PC-9 (cell line): ENCODE results near the gene NDUFS7. TPM values are rescaled to one million over a fixed set of nuclear protein-coding genes. Genes with fewer than 3 reads are reported as not detected.

Experiments used
- BruUV-seq: library from RNA; stranded (reverse); fragments of 400-500 nt; replicated peaks from 2 replicates; lab custom pipeline; 2021; lab: Mats Ljungman, UMichigan
- CTCF ChIA-PET: fragments of 300-600 bp; sonication (Branson Sonifier 250); formaldehyde crosslinking; loops from one replicate; lab custom pipeline; 2022; ENCODE audit warnings: antibody characterized with exemption; lab: Charles Lee
- POLR2A ChIA-PET: fragments of 300-600 bp; sonication (Branson Sonifier 250); formaldehyde crosslinking; loops from one replicate; lab custom pipeline; 2022; ENCODE audit warnings: antibody characterized with exemption; ENCODE audit not compliant: unreplicated experiment; lab: Charles Lee
- DNase-seq, 2 experiments: peaks; one replicate each; pipeline versions ENCODE4 v3.0.0 to v3.0.0-alpha.2; 2015 to 2022; ENCODE audit warnings: mixed read lengths in 1 of 2
- H2AFZ ChIP-seq: fragments of 200-600 bp; sonication (generic); 2 replicates; pipeline ENCODE4 v1.8.1; 2017; ENCODE audit warnings: antibody characterized with exemption
- H3F3A ChIP-seq: fragments of 200-600 bp; sonication (generic); 2 replicates; pipeline ENCODE4 v1.8.1; 2017; ENCODE audit warnings: antibody characterized with exemption, mild to moderate bottlenecking, low read depth; ENCODE audit not compliant: insufficient read depth
- H3K27ac ChIP-seq: fragments of 200-600 bp; sonication (generic); 2 replicates; pipeline ENCODE4 v1.6.1; 2016; ENCODE audit warnings: mixed run types
- H3K27me3 ChIP-seq: fragments of 200-600 bp; sonication (generic); 2 replicates; pipeline ENCODE4 v1.6.1; 2016; ENCODE audit warnings: low read depth, mixed run types; ENCODE audit not compliant: insufficient read depth
- H3K36me3 ChIP-seq: fragments of 200-600 bp; sonication (generic); 2 replicates; pipeline ENCODE4 v1.6.1; 2016; ENCODE audit warnings: low read depth, mixed run types
- H3K4me1 ChIP-seq: fragments of 200-600 bp; sonication (generic); replicated peaks from 2 replicates; pipeline ENCODE4 v1.6.1; 2016; ENCODE audit warnings: mixed run types; ENCODE audit not compliant: insufficient read depth
- H3K4me2 ChIP-seq: fragments of 200-600 bp; sonication (generic); 2 replicates; pipeline ENCODE4 v1.6.1; 2017; ENCODE audit warnings: mixed run types
- H3K4me3 ChIP-seq: fragments of 200-600 bp; sonication (generic); 2 replicates; pipeline ENCODE4 v1.6.1; 2016; ENCODE audit warnings: mixed run types
- H3K79me2 ChIP-seq: fragments of 200-600 bp; sonication (generic); 2 replicates; pipeline ENCODE4 v1.6.1; 2017; ENCODE audit warnings: low read depth, mixed run types
- H3K9me2 ChIP-seq: fragments of 200-600 bp; sonication (generic); 2 replicates; pipeline ENCODE4 v1.8.1; 2017; ENCODE audit warnings: mild to moderate bottlenecking; ENCODE audit not compliant: insufficient read depth
- H3K9me3 ChIP-seq: fragments of 200-600 bp; sonication (generic); 2 replicates; pipeline ENCODE4 v1.8.1; 2016; ENCODE audit warnings: low read depth; ENCODE audit not compliant: insufficient read depth
- H4K20me1 ChIP-seq: fragments of 200-600 bp; sonication (generic); 2 replicates; pipeline ENCODE4 v1.8.1; 2017; ENCODE audit not compliant: insufficient read depth
- CTCF ChIP-seq: fragments of 200-600 bp; sonication (generic); conservative IDR thresholded peaks from 2 replicates; pipeline ENCODE4 v1.6.1; 2017; ENCODE audit warnings: mixed run types, antibody characterized with exemption, mild to moderate bottlenecking, moderate library complexity
- EZH2 ChIP-seq: fragments of 200-600 bp; sonication (generic); IDR thresholded peaks from 2 replicates; pipeline ENCODE4 v1.8.0; 2017; ENCODE audit warnings: antibody characterized with exemption, low read depth
- intact Hi-C: fragments of 100-400 bp; cut with micrococcal nuclease; formaldehyde crosslinking; loops from one replicate; pipeline ENCODE4 v1.10.0; 2022; ENCODE audit not compliant: unreplicated experiment
- total RNA-seq: library from RNA; stranded (reverse); gene quantifications from 2 replicates; pipeline ENCODE4 v1.2.3, GENCODE V29; 2021

NDUFS7 gene
- total RNA-seq, 1 experiment from 2014 or later = 67.5 TPM

GRCh38 chr19:1395194-1396018 lies 11.7 kb downstream of the NDUFS7 start:
- ChIA-PET CTCF (no interaction called here), POLR2A (no interaction called here)
- H2AFZ ChIP-seq = no peak overlapping the region
- DNase-seq = no peak
- H3K9me3 ChIP-seq = no peaks in the 10 kb centered on the region
- H3K27me3 ChIP-seq = no peaks in the 10 kb centered on the region
- no peaks in the 10 kb centered on the region for H3K79me2 ChIP-seq
- intact Hi-C loops = no loop called here
- H3K27ac ChIP-seq = no peak overlapping the region
- no peaks in the 10 kb centered on the region for H3K9me2 ChIP-seq
- H3K4me1 ChIP-seq = no peaks in the 10 kb centered on the region
- no peaks in the 10 kb centered on the region for H3F3A ChIP-seq
- TSS peak; percentile 33 for BruUV-seq
- TF ChIP-seq EZH2 = no peak
- TF ChIP-seq CTCF = no peak
- H3K36me3 ChIP-seq = no peaks in the 10 kb centered on the region
- no peak overlapping the region for H3K4me2 ChIP-seq
- H3K4me3 ChIP-seq = no peak overlapping the region
- H4K20me1 ChIP-seq = no peaks in the 10 kb centered on the region

GRCh38 chr19:1396019-1396767 lies 12.5 kb downstream of the NDUFS7 start:
- Histone ChIP-seq H3K4me3 (no peak overlapping the region), H3K9me3 (no peaks in the 10 kb centered on the region), H3K79me2 (no peaks in the 10 kb centered on the region), H3K9me2 (no peaks in the 10 kb centered on the region), H3K4me1 (no peaks in the 10 kb centered on the region), H4K20me1 (no peaks in the 10 kb centered on the region), H2AFZ (no peak overlapping the region), H3K27ac (no peak overlapping the region), H3K36me3 (no peaks in the 10 kb centered on the region), H3K4me2 (no peak overlapping the region), H3F3A (no peaks in the 10 kb centered on the region), H3K27me3 (no peaks in the 10 kb centered on the region)
- POLR2A ChIA-PET = no interaction called here
- BruUV-seq = no TSS peak
- DNase-seq = no peak
- intact Hi-C loops = no loop called here
- no peak for TF ChIP-seq EZH2
- no peak for TF ChIP-seq CTCF
- CTCF ChIA-PET = no interaction called here

- ChIA-PET CTCF (no interaction called here), POLR2A (no interaction called here)
- no peaks in the 10 kb centered on the region for H3K9me3 ChIP-seq
- DNase-seq = no peak
- TF ChIP-seq CTCF = no peak
- H3K27ac ChIP-seq = no peak overlapping the region
- H3K4me1 ChIP-seq = no peaks in the 10 kb centered on the region
- H3K79me2 ChIP-seq = no peaks in the 10 kb centered on the region
- no TSS peak for BruUV-seq
- H3K27me3 ChIP-seq = no peaks in the 10 kb centered on the region
- no peaks in the 10 kb centered on the region for H3K36me3 ChIP-seq
- H4K20me1 ChIP-seq = no peaks in the 10 kb centered on the region
- H3K9me2 ChIP-seq = no peaks in the 10 kb centered on the region
- H3K4me2 ChIP-seq = no peak overlapping the region
- intact Hi-C loops = no loop called here
- H3K4me3 ChIP-seq = no peak overlapping the region
- H3F3A ChIP-seq = peaks cover 5% of the 10 kb centered on the region; the same call in 1 of the 2 replicates
- H2AFZ ChIP-seq = no peak overlapping the region
Observed at GRCh38 chr19:1396768-1397679, 13.3 kb downstream of the NDUFS7 start.
